H7 (cell line): Measurements from ENCODE around the gene CTIF. TPM values are rescaled to one million over a fixed set of nuclear protein-coding genes. Genes with fewer than 3 reads are reported as not detected.
"Not testable (repeated sequence)": the region's sequence is repeated elsewhere in the genome, so short reads cannot be mapped to it uniquely, and the experiment has no call there.

Experiments used
- DNase-seq: peaks from one replicate; pipeline ENCODE4 v3.0.0; 2012
- H3K27me3 ChIP-seq: 2 replicates; pipeline ENCODE4 v1.6.0; 2011; ENCODE audit warnings: mild to moderate bottlenecking, low read length; ENCODE audit not compliant: control insufficient read depth, insufficient read depth
- H3K36me3 ChIP-seq: replicated peaks from 2 replicates; pipeline ENCODE4 v1.5.1; 2011; ENCODE audit warnings: low read length; ENCODE audit not compliant: control insufficient read depth, insufficient read depth
- H3K4me3 ChIP-seq: 2 replicates; pipeline ENCODE4 v1.5.1; 2011; ENCODE audit warnings: low read depth, mild to moderate bottlenecking, control low read depth, low read length, moderate library complexity; ENCODE audit not compliant: insufficient read depth
- total RNA-seq: library from RNA; depleted of rRNA; stranded (reverse); fragments of >200 nt; shearing (Covaris generic); gene quantifications from 2 replicates; pipeline ENCODE4 v1.2.3, GENCODE V29; 2014; rRNA removed

The CTIF gene
- total RNA-seq = 9.8 and 25.7 TPM in 2 replicates

DNA sequence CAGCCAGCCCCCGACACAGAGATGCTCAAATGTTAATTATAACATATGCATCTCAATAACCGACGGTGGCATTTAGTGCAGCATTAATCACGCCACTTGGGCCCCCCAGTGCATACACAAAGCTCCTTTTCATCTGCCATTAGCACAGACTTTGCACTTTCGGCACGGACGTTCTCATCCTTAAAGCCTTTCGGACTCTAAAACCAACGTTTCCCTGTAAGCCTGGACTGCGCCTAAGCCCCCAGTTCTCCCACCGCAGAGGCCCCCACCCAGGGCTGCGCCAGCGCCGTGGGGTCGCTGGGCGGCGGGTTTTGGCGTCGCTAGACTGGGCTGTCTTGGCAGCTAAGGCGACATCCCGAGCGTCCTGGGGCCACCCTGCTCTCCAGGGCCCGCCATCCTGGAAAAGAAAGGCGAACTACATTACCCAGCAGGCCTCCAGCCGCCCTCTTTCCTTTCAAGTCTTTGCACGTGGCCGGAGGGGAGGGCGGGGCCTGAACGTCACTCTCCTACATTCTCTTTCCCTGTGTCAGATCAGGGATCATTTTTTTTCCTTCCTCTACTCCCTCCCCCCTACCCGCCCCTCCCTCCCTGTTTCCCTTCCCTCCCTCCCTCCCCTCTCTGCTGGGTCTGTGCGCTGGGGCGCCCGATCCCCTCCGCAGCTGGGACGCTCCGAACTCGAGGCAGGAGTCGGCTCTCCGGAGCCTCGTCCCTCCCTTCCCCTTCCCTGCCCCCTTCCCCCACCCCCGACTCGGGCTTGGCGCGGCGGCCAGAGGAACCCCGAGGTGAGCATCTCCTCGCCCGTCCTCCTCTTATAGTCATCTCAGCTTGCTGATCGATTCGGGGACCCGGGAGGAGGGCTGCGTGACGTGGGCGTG is at the start of gene CTIF:
Gene CTIF (plus strand): TSS at position 501 of the 875 bp plus-strand sequence. CDS start 80,535 bp downstream, outside the sequence.
- H3K27me3 ChIP-seq = peaks cover 7% of the 10 kb centered on the region
- no peaks in the 10 kb centered on the region for H3K36me3 ChIP-seq
- peak within 1 kb of the TSS; percentile 74 for H3K4me3 ChIP-seq
- peak; percentile 94 for DNase-seq

DNA sequence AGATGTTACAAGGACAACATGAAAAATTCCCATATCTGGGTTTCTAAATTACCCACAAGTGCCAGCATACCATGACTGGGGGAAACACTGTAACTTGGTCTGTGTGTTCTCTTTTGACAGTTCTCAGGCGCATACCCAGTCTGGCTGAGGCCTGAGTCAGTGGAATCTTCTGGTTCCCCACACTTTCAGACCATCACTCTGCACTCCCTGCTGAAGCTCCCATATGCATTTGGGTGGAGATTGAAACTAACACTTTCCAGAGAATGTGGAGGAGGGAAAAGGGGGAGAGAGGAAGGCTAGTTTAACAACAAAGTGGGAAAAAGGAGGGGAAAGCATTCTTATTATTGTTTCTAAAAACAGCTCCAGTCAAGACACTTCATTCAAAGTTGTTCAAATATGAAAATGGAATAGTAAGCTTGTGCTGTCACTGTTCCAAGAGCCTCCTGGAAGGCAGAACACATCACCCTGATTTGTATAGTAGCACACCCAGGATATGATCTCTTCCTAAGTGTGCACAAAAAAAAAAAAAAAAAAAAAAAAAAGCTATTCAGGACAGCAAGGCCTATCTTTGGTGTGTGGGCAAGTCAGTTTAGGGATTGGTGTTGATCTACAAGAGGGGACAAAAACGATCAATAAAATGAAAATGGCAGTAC is 48.1 kb upstream of the CTIF start:
- Histone ChIP-seq H3K36me3 (no peaks in the 10 kb centered on the region), H3K27me3 (no peaks in the 10 kb centered on the region), H3K4me3 (no peak overlapping the region)
- DNase-seq = no peak

DNA sequence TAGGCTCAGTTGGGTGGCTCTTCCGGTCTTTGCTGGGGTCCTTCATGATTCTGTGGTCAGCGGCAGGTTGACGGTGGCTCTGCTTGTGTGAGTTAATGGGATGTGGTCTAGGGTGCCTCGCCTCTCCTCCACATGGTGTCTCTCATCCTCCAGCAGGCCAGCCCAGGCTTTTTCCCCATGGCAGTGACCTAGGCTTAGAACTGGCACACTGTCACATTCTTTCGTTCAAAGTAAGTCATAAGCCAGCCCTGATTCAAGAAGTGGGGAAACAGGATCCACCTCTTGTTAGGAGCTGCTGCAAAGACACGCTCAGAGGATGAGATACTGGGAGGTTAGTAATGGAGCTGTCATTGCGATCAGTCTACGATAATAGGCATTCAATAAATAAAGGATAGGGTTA is 46.0 kb upstream of the CTIF start:
- Histone ChIP-seq H3K4me3 (no peak overlapping the region), H3K36me3 (no peaks in the 10 kb centered on the region), H3K27me3 (no peaks in the 10 kb centered on the region)
- DNase-seq = no peak

DNA sequence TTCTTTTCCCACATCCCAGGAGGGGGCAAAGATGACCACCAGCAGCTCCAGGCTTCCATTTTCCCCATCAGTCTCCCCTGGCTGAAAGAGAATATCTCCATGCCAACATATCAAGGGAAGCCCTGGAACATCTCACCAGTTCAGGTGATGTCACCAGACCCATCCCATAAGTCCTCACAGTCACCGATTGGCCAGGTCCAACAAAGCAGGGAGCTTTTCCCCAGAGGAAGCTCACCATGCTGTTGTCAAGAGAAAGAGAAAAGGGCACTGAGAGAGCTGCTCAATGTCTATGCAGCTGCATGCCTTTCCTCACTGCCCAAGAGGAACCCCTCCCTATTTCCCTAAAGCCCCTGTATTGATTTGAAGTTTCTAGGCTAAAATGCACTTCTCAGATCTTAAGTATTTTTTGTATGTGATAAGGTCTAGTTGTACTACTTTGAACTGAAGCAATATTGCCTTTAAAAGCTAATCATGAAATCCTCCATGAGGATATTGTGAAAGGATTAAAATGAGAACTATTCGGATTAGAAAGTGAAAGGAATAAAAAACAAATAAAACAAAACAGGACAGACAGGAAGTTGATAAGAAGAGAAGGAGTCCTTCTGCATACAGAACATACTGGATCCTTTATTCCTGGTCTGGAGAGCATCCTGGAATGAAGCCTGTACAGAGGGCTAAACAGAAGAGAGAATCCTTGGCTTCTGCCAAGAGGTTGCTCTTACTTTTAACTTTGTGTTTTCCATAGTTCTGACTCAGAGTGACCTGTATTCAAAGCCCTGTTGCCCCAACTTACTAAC is 45.2 kb upstream of the CTIF start:
- Histone ChIP-seq H3K4me3 (no peak overlapping the region), H3K27me3 (no peaks in the 10 kb centered on the region), H3K36me3 (no peaks in the 10 kb centered on the region)
- DNase-seq = no peak

DNA sequence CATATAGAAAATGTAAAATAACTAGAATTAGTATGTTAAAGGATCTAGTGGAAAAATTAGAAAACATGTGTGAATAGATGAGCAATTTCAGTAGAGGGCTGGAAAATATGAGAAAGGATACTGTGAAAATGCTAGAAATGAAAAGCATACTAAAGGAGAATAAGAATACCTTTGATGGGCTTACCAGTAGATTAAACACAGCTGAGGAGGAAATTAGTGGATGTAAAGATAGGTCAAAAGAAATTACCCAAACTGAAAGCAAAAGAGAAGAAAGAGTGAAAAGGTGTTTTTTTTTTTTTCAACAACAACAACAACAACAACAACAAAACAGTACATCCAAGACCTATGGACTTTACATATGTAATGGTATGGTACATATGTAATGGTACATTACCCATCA is 41.0 kb upstream of the CTIF start:
- H3K36me3 ChIP-seq = no peaks in the 10 kb centered on the region
- no peak for DNase-seq
- no peak overlapping the region for H3K4me3 ChIP-seq
- no peaks in the 10 kb centered on the region for H3K27me3 ChIP-seq

DNA sequence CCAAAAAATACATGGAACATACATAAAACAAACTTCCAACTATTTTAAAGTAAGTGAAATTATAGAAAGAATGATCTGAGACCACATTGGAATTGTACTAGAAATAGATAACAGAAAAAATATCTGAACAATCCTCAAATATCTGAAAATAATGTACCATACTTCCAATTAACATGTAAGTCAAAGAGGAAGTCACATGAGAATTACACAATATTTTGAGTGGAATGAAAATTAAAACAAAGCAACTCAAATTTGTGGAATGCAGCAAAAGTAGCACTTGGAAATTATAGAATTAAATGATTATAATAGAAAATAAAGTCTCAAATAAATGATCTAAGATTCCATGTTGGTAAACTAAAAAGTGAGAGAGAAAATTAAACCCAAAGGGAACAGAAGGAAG is 38.3 kb upstream of the CTIF start:
- Histone ChIP-seq H3K27me3 (no peaks in the 10 kb centered on the region), H3K36me3 (no peaks in the 10 kb centered on the region), H3K4me3 (no peak overlapping the region)
- DNase-seq = no peak

DNA sequence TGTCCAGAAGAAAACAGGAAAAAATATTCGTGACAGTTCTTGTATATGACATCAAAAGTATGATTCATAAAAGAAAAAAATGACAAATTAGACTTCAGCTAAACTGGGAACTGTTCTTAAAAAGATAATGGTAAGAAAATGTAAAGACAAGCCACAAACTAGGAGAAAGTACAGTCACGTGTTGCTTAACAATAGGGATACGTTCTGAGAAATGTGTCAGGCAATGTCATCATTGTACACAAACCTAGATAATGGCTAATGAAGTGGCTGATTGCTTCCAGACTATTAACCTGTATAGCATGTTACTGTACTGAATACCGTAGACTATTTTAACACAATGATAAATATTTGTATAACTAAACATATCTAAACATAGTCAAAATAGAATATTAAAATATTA is 35.9 kb upstream of the CTIF start:
- Histone ChIP-seq H3K27me3 (no peaks in the 10 kb centered on the region), H3K36me3 (no peaks in the 10 kb centered on the region), H3K4me3 (no peak overlapping the region)
- no peak for DNase-seq

DNA sequence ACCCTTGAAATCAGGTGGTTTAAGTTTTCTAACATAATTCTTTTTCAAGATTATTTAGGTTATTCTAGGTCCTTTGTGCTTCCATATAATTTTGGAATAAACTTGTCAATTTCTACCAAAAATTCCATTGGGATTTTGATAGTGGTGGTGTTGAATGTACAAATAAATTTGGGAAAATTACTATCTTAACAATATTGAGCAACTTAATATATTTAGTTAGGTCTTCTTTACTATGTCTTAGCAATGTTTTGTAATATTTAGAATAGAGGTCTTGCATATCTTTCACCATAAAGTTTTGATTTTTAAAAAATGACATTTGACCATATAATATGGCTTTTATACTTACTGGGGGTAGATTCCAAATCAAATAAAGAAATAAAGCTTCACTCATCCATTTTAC is 34.0 kb upstream of the CTIF start:
- Histone ChIP-seq H3K27me3 (no peaks in the 10 kb centered on the region), H3K36me3 (no peaks in the 10 kb centered on the region), H3K4me3 (no peak overlapping the region)
- no peak for DNase-seq

DNA sequence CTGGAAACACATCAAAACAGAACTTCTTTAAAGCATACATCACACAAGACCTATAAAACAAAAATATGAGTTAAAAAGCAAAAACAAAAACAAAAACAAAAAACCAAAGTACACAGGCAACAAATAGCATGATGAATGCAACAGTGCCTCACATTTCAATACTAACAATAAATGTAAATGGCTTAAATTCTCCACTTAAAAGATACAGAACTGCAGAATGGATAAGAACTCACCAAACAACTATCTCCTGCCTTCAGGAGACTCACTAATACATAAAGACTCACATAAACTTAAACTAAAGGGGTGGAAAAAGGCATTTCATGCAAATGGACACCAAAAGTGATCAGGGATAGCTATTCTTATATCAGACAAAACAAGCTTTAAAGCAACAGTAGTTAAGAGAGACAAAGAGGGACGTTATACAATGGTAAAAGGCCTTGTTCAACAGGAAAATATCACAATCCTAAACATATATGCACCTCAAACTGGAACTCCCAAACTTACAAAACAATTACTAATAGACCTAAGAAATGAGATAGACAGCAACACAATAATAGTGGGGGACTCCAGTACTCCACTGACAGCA is 31.8 kb upstream of the CTIF start:
- H3K36me3 ChIP-seq, DNase-seq, H3K4me3 ChIP-seq, H3K27me3 ChIP-seq: not testable (repeated sequence)

DNA sequence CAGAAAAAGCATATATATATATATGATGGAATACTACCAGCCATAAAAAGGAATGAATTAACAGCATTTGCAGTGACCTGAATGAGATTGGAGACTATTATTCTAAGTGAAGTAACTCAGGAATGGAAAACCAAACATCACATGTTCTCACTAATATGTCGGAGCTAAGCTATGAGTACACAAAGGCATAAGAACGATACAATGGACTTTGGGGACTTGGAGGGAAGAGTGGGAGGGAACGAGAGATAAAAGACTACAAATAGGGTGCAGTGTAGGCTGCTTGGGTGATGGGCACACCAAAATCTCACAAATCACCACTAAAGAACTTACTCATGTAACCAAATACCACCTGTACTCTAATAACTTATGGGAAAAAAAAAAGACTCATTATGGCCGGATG is 26.3 kb upstream of the CTIF start:
- H3K4me3 ChIP-seq, H3K36me3 ChIP-seq, H3K27me3 ChIP-seq, DNase-seq: not testable (repeated sequence)

DNA sequence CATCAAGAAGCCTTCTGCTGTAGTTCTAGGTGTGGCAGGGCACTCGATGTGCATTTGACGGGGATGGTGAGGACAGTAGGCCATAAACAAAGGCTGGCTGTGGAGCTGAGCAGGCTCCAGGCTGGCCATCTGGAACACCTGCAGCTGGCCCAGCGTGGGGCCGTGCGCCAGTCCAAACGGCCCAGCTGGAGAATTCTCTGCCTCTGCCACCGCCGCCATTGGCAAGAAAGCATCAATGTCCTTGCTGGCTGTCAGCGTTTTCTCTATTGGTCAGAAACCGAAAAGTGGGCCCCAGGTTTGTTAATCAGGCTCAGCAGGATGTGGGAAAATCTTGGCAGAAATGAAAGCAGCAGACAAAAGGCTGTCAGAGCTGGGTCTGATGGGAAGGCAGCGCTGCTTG is 24.0 kb upstream of the CTIF start:
- H3K36me3 ChIP-seq = no peaks in the 10 kb centered on the region
- no peak for DNase-seq
- no peak overlapping the region for H3K4me3 ChIP-seq
- H3K27me3 ChIP-seq = no peaks in the 10 kb centered on the region

DNA sequence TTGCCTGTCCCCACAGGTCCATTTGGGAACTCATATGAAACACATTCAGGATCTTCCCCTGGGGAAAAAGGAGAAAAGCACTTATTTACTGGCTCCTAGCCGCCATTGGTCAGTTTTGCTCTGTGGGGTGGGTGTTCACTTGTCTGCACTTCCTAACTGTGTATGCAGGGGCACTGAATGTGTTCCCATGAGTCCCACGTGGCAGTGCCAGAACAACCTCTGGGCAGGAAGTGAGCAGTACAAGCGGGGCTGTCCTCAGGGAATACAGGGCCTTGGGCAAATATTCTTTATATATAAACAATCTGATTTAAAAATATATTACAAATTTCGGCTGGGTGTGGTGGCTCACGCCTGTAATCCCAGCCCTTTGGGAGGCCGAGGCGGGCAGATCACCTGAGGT is 21.8 kb upstream of the CTIF start:
- no peak overlapping the region for H3K4me3 ChIP-seq
- DNase-seq = no peak
- no peaks in the 10 kb centered on the region for H3K36me3 ChIP-seq
- peaks cover 1% of the 10 kb centered on the region; the same call in 1 of the 2 replicates for H3K27me3 ChIP-seq

DNA sequence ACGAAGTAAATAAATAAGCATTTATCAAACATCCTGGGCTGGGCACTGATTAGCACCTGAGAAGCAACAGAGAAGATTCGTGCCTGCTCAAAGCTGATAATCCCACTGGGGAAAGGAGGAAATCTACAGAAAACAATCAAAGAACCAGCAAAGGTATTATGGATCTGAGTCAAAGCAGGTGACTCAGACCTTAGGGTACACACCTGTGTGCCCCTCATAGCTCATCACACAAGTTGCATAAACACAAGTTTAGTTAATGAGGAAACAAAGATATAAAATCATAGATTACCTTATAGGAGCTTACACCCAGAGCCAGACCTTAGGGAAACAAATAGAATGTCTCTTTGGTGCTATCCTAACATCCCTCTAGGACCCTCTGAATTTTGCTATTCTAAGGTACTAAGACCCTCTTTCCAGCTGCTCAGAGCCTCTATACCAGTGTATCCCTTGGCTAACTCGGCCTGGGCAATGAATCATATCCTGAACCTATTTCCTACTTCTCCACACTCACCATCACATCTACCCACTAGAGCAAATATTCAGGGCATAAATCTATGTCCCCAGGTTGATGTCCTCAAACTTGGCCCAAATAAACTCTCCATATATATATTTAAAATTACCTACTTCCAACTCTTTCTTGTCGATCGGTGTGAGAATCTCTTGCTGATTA is 19.3 kb upstream of the CTIF start:
- no peak for DNase-seq
- Histone ChIP-seq H3K36me3 (no peaks in the 10 kb centered on the region), H3K27me3 (peaks cover 2% of the 10 kb centered on the region; the same call in 1 of the 2 replicates), H3K4me3 (no peak overlapping the region)

DNA sequence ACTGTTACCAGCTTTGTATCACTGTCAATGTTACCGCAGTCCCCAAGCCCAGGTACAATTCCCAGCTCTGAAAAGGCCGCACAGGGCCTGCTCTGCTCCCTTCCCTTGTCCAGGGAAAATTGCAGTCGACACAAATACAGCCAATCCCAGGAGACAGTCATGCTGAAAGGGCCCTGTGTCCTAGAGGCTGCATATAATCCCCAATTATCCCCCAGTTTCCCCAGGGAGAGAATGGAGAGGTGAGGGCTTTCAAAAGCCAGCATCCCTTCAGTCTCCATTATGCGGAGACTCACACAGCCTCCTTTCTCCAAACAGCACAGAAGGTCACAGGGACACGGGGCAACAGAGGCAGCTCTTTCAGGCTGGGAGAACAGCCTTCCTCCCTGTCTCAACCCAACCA is 17.1 kb upstream of the CTIF start:
- no peak for DNase-seq
- H3K27me3 ChIP-seq = peaks cover 2% of the 10 kb centered on the region; the same call in 1 of the 2 replicates

More for the DNA sequence above, 17.1 kb upstream of the CTIF start:
- Histone ChIP-seq H3K4me3 (no peak overlapping the region), H3K36me3 (no peaks in the 10 kb centered on the region)
